Measurements from ENCODE around the gene FBXL16.
"Not testable (repeated sequence)": the region's sequence is repeated elsewhere in the genome, so short reads cannot be mapped to it uniquely, and the experiment has no call there.

Gene FBXL16

DNA sequence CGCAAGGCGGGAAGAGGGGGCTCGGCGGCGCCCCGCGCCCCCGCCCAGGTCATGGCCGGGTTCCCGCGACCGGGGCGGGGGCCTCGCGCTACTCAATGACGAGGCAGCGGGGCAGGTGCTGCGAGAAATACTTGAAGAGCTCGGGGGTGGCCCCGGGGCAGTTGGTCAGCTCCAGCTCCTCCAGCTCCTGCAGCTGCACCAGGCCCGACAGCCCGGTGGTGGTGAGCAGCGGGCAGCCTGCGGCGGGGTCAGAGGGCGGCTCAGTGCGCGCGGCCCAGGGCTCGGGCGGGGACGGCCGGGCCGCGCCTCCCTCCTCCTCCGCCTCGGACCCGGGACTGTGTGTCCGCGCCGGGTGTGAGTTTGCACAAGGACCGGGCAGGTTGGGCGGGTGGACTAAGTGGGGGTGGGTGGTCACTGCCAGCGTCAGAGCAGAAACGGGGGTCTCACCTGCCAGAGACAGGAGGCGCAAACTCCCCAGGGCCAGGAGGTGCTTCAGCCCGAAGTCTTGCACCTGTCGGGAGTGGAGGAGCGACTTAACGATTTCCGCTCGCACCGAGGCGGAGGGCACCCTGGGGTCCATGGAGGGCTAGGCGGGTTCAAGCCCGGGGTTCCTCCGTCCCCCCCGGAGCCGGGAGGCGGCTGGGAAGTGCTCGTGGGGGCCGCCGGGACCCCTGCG, 11.3 kb downstream of the FBXL16 start:
- FAIRE-seq: no peak
- DNase-seq (ENCODE audit: extremely low spot score, insufficient read length, low read depth): no peak

DNA sequence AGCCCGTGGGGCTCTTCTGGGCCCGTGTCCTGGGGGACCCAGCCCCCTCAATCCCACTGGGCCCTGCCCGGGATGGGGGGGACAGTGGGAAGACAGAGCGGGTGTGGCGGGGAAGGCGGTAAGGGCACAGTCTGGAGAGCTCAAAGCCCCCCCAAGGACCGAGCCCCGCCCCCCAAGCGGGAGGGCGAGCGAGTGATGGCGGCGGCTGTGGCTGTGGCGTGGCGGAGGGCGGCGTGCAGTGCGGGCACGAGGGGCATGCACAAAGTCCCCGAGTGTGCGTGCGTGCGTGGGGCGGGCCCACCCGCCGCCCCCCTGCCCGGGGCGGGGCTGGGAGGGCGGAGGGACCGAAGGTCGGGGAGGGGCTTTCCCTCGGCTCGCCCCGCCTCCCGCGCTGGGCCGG, 11.8 kb downstream of the FBXL16 start:
- FAIRE-seq: no peak

DNA sequence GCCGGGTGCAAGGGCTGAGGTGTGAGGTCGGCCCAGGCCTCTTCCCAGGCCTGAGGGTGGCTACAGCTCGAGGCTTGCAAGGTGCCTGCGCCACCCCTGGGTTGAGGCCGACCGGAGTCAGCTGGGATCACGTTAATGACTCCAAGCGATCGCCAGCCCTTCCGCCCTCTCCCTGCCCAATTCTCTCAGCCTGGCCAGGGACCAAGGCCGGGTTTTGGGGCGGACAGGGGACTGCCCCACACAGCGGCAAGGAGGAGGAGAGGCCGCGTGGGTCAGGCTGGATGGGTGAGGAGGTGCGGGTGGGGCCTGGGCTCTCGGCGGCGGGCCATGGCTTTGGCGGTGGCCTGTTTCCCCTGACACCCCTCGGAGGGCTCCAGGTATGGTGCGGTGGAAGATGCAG, 12.2 kb downstream of the FBXL16 start:
- DNase-seq (ENCODE audit: extremely low spot score, insufficient read length, low read depth) (no peak), FAIRE-seq (no peak)

More for the DNA sequence above, 11.8 kb downstream of the FBXL16 start:
- no peak for DNase-seq (ENCODE audit: extremely low spot score, insufficient read length, low read depth)

DNA sequence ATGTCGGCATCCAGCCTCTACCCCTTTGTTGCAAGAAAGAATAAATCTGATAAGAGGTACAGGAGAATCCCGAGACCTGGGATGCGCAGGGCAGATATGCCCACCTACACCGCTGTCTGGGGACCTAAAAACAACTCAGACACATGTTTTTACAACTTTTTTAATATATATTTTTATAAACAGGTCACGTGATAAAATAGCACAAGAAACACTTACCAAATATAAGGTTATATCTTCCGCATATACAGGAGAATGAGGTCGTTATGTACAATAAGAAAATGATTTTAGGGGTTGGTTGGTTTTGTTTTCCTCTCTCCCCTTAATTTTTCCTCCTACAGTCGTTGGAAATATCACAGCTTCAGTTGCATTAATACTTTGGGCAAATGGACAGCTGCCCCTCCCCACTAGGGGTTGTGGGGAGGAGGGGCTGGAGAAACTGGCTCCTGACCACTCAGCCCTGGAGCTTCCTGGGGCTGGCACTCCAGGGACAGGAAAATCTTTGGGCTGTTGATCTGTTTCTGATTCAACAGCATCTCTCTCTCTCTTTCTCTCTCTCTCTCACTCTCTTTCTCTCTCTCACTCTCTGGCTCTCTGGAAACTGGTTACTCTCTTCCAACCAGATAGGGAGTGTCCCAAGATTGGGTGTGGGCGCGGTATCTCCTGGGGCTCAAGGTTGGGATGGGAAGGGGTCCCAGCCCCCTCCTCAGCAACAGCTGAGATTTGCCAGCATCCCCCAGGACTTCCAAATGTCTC, 13.1 kb downstream of the FBXL16 start:
- DNase-seq (ENCODE audit: extremely low spot score, insufficient read length, low read depth) (no peak), FAIRE-seq (no peak)

DNA sequence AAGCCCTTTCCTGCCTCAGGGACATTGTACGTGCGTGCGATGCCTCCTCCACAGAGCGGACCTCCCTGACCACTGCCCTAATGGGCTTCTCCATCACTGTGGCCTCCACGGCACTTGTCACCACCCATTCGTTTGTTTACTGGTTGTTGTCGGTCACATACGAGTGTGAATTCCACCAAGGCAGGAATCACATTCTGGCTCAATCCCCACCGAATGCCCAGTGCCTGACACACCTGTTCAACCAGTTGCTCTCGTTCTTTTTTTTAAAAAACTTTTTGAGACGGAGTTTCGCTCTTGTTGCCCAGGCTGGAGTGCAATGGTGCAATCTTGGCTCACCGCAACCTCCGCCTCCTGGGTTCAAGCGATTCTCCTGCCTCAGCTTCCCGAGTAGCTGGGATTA, 14.4 kb downstream of the FBXL16 start:
- DNase-seq (ENCODE audit: extremely low spot score, insufficient read length, low read depth): not testable (repeated sequence)

DNA sequence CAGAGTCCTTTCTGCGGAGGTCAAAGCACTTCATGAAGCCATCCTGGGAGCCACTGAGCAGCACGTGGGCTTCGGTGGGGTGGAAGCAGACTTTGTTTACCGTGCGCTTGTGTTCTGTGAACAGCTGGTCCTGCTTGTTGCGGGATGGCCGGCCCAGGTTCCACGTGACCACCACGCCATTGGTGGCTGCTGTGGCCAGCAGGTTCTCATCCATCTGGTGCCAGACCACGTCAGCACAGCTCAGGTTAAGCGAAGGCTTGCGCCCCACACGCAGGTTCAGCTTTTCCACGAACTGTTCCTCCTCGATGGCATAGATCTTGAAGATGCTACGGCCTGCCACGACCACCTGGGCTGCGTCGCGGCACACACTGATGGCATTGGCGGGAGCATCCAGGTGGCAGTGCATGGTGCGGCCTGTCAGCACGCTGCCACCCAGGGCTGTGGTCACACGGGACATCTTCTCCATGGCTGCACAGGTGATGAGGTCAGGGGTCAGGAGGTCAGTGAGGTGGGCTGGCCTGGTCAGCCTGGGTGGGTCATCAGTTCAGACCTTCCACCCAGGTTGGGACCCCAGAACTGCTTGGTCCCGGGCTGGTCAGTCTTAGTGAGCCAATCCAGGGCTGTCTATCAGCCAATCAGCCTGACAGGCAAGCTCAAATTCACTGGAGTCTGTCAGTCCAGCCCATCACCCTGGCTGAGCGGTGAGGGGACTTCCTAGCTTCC, 16.3 kb downstream of the FBXL16 start:
- DNase-seq (ENCODE audit: extremely low spot score, insufficient read length, low read depth): no peak
- no peak for FAIRE-seq

More for the DNA sequence above, 14.4 kb downstream of the FBXL16 start:
- FAIRE-seq: not testable (repeated sequence)

DNA sequence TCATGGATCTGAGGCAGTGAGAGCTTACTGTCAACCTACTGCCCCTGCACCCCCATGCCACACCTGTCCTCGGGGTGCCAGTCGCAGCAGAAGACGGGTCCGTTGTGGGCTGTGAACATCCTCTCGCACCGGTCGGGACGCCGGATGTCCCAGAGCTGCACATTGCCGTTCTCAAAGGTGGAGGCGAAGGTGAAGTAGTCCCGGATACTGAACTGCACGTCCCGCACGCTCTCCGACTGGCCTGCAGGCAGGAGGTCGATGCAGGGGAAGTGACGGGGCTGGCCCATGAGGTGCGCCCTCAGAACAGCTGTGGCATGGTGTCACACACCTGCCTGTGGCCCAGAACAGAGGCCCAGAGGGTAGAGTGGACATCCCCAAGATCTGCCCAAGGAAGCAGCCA, 18.1 kb downstream of the FBXL16 start:
- FAIRE-seq (no peak), DNase-seq (ENCODE audit: extremely low spot score, insufficient read length, low read depth) (no peak)

DNA sequence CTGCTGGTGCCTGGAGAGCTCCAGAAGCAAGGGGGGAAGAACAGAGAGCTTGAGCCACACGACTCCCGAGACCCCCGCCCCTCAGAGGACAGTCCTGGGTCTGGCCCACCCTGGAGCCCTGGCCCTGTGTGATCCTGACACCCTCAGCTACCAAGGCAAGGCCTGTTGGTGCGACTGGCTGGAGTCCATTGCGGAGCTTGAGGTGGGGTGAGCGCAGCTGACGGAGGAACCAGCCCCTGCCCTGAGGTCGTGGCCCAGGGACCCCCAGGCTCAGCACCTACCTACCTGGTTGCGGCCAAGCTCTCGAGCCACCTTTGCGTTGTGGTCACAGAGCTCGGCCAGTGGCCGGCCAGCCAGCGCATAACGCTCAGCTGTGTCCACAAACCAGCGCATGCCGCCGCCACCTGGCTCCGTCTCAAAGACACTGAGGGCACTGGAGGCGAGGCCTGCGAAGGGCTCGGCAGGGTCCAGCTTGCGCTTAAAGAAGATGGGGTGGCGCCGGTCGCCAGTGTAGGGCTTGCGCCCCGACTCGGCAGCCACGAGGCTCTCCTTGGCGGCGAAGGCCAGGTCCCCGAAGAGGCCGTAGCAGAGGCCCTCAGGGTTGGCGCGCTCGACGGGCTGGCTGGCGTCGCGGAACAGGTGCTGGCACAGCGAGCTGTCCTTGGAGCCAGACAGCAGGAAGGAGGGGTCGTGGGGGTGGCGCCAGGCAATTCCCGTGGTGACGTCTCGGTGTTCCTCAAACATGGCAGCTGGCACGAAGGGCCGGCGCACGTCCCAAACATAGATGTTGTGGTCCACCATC, 18.9 kb downstream of the FBXL16 start:
- DNase-seq (ENCODE audit: extremely low spot score, insufficient read length, low read depth): no peak
- FAIRE-seq: no peak

DNA sequence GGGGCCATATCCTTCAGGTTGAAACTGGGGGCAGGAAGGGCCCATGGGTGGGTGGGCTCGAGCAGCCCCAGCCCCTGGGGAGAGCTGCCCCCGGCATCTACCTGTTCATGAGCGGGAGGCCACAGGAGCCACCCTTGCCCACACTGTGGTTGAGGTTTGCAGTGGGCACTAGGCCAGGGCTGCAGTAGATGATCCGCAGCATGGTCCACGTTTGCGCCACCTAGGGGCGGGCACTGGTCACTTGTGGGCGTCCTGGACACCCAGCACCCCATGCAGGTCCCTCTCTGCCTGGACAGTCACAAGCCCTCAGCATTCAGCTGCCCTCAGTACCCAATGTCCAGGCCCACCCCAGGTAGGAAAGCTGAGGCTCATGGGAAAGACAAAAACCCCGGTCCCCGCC, 19.6 kb downstream of the FBXL16 start:
- no peak for FAIRE-seq
- DNase-seq (ENCODE audit: extremely low spot score, insufficient read length, low read depth): no peak

DNA sequence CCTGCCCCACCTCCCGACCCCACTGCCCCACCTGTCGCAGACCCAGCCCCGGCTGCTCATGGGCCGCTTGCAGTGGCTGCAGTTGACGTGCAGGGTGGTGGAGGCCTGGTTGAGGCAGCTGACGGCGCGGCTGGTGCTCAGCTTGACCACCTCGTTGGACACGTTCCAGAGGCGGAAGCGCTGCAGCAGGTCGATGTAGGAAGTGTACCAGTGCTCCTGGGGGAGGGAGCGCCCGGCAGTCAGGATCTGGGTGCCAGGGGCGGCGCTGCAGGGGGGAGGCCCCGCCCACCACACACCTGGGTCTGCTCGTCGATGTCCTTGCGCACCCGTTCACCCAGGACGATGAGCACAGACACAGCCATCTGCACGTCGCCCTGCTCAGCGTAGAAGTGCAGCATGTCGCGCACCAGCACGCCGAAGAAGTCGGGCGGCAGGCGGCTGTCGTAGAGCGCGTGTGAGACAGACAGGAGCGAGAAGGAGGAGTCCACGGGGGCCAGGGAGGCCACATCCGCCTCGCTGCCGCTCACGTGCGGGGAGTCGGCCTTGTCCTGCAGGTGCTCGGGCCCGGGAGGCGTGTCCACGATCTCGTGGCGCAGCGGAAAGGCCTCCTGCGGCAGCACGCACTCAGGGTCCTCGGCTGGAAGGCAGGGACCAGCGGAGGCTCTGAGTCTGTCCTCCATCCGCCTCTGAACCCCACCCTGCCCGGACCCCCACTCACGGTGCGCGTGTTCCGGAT, 20.5 kb downstream of the FBXL16 start:
- no peak for DNase-seq (ENCODE audit: extremely low spot score, insufficient read length, low read depth)
- no peak for FAIRE-seq

DNA sequence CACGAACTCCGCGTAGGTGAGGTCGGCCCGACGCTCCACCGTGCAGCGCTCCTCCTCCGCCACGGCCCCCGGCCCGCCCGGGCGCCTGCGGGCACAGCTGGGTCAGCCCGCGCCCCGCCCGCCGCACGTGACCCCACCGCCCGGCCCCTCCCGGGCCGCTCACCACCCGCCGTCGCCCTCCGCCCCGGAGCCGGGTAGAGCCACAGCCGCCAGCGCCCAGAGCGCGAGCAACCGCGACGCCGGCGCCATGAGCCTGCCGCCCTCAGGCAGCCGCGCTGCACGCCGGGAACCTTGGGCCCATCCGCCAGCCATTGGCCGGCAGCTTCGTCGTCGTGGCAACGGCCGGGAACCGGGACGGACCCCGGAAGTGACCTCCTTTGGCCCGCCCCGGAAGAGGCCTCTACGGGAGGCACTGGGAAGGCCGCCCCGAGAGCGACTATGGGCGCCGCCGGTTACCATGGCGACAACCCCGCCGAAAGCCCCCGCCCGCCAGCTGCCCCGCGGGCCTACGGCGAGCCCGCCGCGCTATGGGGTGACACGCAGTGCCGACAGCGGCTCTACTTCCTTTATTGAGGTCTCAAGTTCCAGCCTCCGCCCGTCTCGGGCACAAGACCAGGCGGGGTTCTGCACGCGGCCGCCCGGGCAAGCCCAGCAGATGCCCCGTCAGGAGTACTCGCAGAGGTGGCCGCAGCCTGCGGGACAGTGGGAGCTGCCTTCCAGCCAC, 21.4 kb downstream of the FBXL16 start, which contains the start of gene JMJD8:
Gene JMJD8 (minus strand): TSS at position 264 of the 724 bp plus-strand sequence. CDS start 15 bp downstream, at position 249.
- FAIRE-seq: peak; percentile 98
- DNase-seq (ENCODE audit: extremely low spot score, insufficient read length, low read depth): peak; percentile 93

DNA sequence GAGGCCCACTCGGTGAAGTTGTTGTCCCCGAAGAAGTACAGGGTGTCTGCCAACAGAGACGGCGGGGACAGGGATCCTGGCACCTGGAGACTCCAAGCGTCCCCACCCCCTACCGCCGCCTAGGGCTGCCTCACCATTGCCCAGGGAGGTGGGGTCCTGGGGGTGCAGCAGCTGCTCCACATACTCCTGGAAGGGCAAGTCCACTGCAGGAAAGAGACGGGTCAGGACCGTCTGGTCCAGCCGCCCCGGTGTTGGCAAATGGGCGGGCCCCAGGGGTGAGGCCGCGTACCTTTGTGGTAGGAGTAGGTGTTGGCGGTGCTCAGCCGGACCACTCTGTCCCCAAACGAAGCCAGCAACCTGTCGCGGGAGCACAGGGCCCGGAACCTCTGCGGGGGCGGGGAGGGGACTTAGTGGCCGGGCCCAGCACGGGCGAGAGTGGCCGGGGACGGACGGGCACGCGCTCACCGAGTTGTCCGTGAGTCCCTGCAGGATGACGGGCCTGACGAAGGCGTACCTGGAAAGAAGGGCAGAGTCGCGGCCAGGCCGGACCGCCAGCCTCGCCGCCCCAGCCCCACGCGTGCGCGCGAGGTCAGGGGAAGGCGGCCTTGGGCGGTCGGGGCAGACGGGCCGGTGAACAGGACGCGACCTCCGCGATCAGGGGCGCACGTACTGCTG, 22.1 kb downstream of the FBXL16 start:
- DNase-seq (ENCODE audit: extremely low spot score, insufficient read length, low read depth) (no peak), FAIRE-seq (no peak)

DNA sequence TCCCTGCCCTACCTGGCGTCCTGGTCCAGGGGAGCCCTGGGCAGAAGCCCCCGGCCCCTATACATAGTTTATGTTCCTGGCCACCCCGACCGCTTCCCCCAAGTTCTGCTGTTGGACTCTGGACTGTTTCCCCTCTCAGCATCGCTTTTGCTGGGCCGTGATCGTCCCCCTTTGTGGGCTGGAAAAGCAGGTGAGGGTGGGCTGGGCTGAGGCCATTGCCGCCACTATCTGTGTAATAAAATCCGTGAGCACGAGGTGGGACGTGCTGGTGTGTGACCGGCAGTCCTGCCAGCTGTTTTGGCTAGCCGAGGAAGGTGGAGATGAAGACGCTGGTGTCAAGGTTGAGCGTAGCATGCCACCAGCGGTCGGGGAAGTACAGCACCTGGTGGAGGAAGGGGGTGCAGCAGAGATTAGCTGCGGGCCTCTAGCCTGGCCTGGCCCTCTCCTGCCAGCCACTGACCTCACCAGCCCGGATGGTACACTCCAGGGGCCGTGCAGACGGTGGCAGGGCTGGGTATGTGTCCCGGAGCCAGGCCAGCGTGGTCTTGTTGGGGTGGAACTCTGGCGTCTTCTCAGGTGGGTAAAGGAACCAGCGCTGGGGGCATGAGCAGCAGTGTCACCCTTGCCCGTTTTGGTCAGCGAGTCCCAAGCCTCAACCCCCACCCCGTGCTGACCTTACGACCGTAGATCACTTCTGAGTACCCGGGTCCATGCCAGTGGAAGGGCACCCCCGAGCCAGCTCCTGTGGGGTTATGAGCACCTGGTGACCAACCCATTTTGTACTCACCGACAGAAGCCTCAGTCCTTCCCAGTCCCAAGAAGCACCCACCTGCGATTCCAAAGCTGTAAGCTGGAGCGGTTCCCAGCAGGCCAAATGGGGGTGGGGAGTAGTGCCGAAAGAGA, 22.9 kb downstream of the FBXL16 start:
- FAIRE-seq: no peak

DNA sequence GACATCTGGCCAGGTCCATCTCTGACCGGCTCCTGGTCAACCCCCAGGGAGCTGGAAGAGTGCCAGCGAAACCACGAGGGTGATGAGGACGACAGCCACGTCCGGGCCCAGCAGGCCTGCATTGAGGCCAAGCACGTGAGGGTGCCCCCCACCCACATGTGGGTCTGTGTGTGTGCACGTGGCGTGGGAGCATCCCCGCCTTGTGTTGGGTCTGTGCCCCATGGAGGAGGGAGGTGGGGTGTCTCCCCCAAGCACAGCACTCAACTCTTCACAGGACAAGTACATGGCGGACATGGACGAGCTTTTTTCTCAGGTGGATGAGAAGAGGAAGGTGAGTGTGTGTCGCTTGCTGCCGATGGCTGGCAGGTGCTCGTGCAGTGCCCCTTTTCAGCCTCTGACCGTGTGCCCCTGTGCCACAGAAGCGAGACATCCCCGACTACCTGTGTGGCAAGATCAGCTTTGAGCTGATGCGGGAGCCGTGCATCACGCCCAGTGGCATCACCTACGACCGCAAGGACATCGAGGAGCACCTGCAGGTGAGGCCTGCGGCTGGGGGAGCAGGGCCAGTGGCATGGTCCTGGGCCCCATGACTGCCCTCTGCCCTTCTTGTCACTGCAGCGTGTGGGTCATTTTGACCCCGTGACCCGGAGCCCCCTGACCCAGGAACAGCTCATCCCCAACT, 23.7 kb downstream of the FBXL16 start:
- DNase-seq (ENCODE audit: extremely low spot score, insufficient read length, low read depth): no peak
- FAIRE-seq: no peak

More for the DNA sequence above, 22.9 kb downstream of the FBXL16 start:
- DNase-seq (ENCODE audit: extremely low spot score, insufficient read length, low read depth): no peak

DNA sequence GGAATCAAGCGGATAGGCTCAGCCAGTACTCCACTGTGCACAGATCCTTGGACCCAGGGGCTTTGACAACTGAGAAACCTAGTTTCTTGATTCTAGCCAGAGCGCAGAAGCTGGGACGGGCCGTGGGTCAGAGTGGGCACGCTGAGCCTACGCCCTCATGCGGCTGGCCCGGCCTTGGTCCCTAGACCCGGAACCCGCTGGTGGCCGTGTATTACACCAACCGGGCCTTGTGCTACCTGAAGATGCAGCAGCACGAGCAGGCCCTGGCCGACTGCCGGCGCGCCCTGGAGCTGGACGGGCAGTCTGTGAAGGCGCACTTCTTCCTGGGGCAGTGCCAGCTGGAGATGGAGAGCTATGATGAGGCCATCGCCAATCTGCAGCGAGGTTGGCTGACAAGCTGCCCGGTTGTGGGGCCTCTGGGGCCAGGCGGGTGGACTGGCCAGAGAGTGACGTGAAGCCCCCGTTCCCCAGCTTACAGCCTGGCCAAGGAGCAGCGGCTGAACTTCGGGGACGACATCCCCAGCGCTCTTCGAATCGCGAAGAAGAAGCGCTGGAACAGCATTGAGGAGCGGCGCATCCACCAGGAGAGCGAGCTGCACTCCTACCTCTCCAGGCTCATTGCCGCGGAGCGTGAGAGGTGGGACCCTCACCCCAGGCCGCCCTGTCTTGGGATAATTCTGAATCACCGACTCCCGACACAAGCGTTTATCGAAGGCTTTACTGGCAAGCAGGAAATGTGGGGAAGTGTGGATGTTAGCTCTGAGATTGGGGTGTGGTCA, 24.4 kb downstream of the FBXL16 start:
- no peak for DNase-seq (ENCODE audit: extremely low spot score, insufficient read length, low read depth)
- FAIRE-seq: peak; percentile 54

DNA sequence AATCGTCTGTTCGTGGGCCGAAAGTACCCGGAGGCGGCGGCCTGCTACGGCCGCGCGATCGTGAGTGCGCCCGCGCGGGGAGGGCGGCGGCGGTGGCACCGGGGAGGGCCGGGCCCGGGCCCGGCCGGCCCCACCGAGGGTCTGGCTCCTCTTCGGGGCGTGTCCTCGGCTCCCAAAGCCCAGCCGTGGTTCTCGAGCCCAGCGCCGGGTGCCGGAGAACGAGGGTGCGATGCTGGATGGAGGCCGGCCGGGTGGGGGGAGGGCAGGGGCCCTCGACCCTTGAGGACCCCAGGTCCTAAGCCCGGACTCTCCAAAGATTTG, 25.0 kb downstream of the FBXL16 start:
- DNase-seq (ENCODE audit: extremely low spot score, insufficient read length, low read depth) (no peak), FAIRE-seq (no peak)
